GM12878 (cell line): ENCODE data around the gene MAD2L1BP. TPM values are rescaled to one million over a fixed set of nuclear protein-coding genes. Genes with fewer than 3 reads are reported as not detected.
A peak's percentile ranks its signal among the peaks of the same experiment; 100 is the strongest.

ENCODE experiments used
- CBFB ChIP-seq: IDR thresholded peaks from 2 replicates; pipeline ENCODE4 v1.6.1; 2016; ENCODE audit warnings: antibody characterized with exemption, low read depth
- CBX3 ChIP-seq: fragments of 200-600 bp; sonication (generic); IDR thresholded peaks from 2 replicates; pipeline ENCODE4 v1.6.1; 2016; ENCODE audit warnings: low read depth, borderline replicate concordance
- CHD1 ChIP-seq: IDR thresholded peaks from 2 replicates; pipeline ENCODE4 v1.6.1; 2012; ENCODE audit warnings: low read depth, low read length, improper control_type of control experiment
- CTCF ChIP-seq, 3 experiments: IDR thresholded peaks in 2 of 3; conservative IDR thresholded peaks in 1 of 3; 2 replicates each; pipeline ENCODE4 v1.5.1; 2011; ENCODE audit warnings: low read depth in 3 of 3, low read length in 3 of 3, mild to moderate bottlenecking in 3 of 3, control low read depth in 2 of 3, moderate library complexity in 2 of 3, inconsistent platforms in 1 of 3, mixed read lengths in 1 of 3; ENCODE audit not compliant: control insufficient read depth in 2 of 3, insufficient read depth in 1 of 3; ENCODE audit errors: extremely low read depth in 1 of 3
- GATAD2B ChIP-seq: fragments of 450-650 bp; conservative IDR thresholded peaks from 2 replicates; pipeline ENCODE4 v1.6.1; 2017; ENCODE audit warnings: low read depth, mild to moderate bottlenecking, moderate library complexity
- IKZF2 ChIP-seq, 2 experiments: fragments of 450-650 bp; IDR thresholded peaks; 2 replicates each; pipeline ENCODE4 v1.6.1; 2017; ENCODE audit warnings: mild to moderate bottlenecking in 2 of 2, moderate library complexity in 2 of 2
- MTA2 ChIP-seq: fragments of 450-650 bp; IDR thresholded peaks from 2 replicates; pipeline ENCODE4 v1.6.1; 2016; ENCODE audit warnings: low read depth, mild to moderate bottlenecking, moderate library complexity
- MXI1 ChIP-seq: fragments of 150-350 bp; IDR thresholded peaks from 2 replicates; pipeline ENCODE4 v1.6.1; 2011; ENCODE audit warnings: low read depth, mild to moderate bottlenecking, inconsistent platforms, low read length, improper control_type of control experiment
- NBN ChIP-seq: fragments of 450-650 bp; IDR thresholded peaks from 2 replicates; pipeline ENCODE4 v1.6.1; 2016
- NFYB ChIP-seq: IDR thresholded peaks from 2 replicates; pipeline ENCODE4 v1.6.1; 2011; ENCODE audit warnings: low read depth, mild to moderate bottlenecking, low read length, improper control_type of control experiment, moderate library complexity; ENCODE audit not compliant: insufficient read depth
- RELA ChIP-seq: fragments of 450-650 bp; IDR thresholded peaks from 2 replicates; pipeline ENCODE4 v1.8.0; 2014; ENCODE audit warnings: borderline replicate concordance; ENCODE audit not compliant: partially characterized antibody
- TAF1 ChIP-seq: IDR thresholded peaks from 2 replicates; pipeline ENCODE4 v1.6.1; 2011; ENCODE audit warnings: mild to moderate bottlenecking, low read depth, low read length, borderline replicate concordance
- ZZZ3 ChIP-seq: IDR thresholded peaks from 2 replicates; pipeline ENCODE4 v1.6.1; 2011; ENCODE audit warnings: low read depth; ENCODE audit not compliant: control insufficient read depth, insufficient read length
- polyA plus RNA-seq, 11 experiments: library from polyadenylated mRNA; depleted of rRNA in 4 of 11; unstranded in 6 of 11; stranded (reverse) in 5 of 11; fragments of >200 nt; fragmentation: Nextera tagmentation in 4 of 11; fragmentation: Illumina TruSeq in 1 of 11; extraction: Ambion mirVana in 4 of 11; extraction: Trizol in 1 of 11; gene quantifications; 1 replicate in 1 of 11; 2 replicates in 10 of 11; pipeline versions ENCODE4 v1.2.1 to v1.2.3, GENCODE V29; 2011 to 2016; ENCODE audit warnings: inconsistent platforms in 2 of 11, missing spikeins in 2 of 11, low read depth in 1 of 11
- total RNA-seq, 4 experiments: library from RNA; depleted of rRNA in 3 of 4; stranded (reverse); fragments of >200 nt in 3 of 4; fragmentation: Illumina TruSeq in 1 of 4; extraction: Trizol in 1 of 4; gene quantifications; 2 replicates each; pipeline versions ENCODE4 v1.2.1 to v1.2.3, GENCODE V29; 2013 to 2021
- TF ChIP-seq, protein P1 (sequence below): fragments of 450-650 bp; formaldehyde crosslinking; IDR thresholded peaks from 2 replicates; pipeline ENCODE4 v1.4.0; 2022; ENCODE audit warnings: mild to moderate bottlenecking, moderate library complexity
- TF ChIP-seq, protein P2 (sequence below): IDR thresholded peaks from 2 replicates; pipeline ENCODE4 v1.6.1; 2012; ENCODE audit warnings: low read depth, low read length, improper control_type of control experiment
- TF ChIP-seq, protein P3 (sequence below): fragments of 450-650 bp; conservative IDR thresholded peaks from 2 replicates; pipeline ENCODE4 v1.6.1; 2017; ENCODE audit warnings: mild to moderate bottlenecking, moderate library complexity
- TF ChIP-seq, protein P4 (sequence below): fragments of 450-650 bp; formaldehyde crosslinking; IDR thresholded peaks from 2 replicates; pipeline ENCODE4 v1.4.0; 2020; ENCODE audit warnings: mild to moderate bottlenecking, moderate library complexity

The MAD2L1BP gene
- total and polyA plus RNA-seq, 10 of the 15 experiments (the other 5 are each of a cell fraction or from before 2014, with no cell fraction given), result 39.2 to 155 (median 60.3) TPM

DNA sequence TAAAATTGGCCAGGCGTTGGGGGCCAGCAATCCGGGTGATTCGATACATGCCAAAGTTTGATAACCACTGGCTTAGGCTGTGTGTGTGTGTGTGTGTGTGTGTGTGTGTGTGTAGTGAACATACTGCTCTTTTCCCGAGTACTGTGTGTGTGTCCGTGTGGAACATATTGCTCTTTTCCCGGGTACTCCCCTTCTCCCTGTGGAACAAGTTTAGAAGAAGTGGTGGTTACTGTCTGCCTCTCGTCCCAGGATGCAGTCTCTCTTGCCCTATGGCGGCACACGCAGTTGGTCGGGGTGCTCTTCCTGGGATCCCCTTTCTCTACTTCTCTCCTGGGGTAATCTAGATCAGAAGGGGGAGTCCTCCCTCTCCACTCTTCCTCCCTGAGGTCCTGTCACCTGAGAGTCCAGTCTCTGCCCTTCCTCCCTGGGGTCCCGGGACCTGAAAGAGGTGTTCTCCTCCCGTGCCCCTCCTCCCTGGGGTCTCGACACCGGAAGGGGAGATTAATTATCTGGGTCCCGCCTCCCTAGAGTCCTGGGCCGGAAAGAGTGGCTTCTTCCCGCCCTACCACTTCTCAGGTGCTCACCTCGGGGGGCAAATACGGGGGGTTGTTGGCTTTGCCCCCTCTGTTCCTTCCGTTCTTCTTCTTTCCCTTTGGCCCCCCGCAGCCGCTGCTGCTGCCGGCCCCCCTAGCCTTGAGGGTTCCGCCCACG lies 7.1 kb upstream of the MAD2L1BP start (continued):
- TF ChIP-seq RELA (no peak), GATAD2B (peak; percentile 60), CBFB (no peak), ZZZ3 (no peak), TAF1 (no peak), CHD1 (0 out of 2 replicates have a peak, but pooled peaks have one; percentile 73), IKZF2 (IDR thresholded peaks at IDR 0.05) (peak in 1 of 2 experiments; percentile 30; a peak in 2 of 4 replicates), MXI1 (no peak; the same call in 1 of the 2 replicates), NFYB (no peak), CBX3 (no peak), CTCF (IDR thresholded peaks at IDR 0.05 in 2 of 3, conservative IDR thresholded peaks at IDR 0.05 in 1 of 3; ENCODE audit: control insufficient read depth in 2 of 3, extremely low read depth in 1 of 3, insufficient read depth in 1 of 3, low read depth in 3 of 3, low read length in 3 of 3) (no peak), NBN (0 out of 2 replicates have a peak, but pooled peaks have one; percentile 72), MTA2 (peak; percentile 12; the same call in 1 of the 2 replicates)
- TF ChIP-seq, protein P1, sequence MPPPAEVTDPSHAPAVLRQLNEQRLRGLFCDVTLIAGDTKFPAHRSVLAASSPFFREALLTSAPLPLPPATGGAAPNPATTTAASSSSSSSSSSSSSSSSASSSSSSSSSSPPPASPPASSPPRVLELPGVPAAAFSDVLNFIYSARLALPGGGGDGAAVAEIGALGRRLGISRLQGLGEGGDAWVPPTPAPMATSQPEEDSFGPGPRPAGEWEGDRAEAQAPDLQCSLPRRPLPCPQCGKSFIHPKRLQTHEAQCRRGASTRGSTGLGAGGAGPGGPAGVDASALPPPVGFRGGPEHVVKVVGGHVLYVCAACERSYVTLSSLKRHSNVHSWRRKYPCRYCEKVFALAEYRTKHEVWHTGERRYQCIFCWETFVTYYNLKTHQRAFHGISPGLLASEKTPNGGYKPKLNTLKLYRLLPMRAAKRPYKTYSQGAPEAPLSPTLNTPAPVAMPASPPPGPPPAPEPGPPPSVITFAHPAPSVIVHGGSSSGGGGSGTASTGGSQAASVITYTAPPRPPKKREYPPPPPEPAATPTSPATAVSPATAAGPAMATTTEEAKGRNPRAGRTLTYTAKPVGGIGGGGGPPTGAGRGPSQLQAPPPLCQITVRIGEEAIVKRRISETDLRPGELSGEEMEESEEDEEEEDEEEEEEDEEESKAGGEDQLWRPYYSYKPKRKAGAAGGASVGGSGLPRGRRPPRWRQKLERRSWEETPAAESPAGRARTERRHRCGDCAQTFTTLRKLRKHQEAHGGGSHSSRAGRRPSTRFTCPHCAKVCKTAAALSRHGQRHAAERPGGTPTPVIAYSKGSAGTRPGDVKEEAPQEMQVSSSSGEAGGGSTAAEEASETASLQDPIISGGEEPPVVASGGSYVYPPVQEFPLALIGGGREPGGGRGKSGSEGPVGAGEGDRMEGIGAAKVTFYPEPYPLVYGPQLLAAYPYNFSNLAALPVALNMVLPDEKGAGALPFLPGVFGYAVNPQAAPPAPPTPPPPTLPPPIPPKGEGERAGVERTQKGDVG (CRISPR knock-in tag), result no peak
- TF ChIP-seq, protein P2, sequence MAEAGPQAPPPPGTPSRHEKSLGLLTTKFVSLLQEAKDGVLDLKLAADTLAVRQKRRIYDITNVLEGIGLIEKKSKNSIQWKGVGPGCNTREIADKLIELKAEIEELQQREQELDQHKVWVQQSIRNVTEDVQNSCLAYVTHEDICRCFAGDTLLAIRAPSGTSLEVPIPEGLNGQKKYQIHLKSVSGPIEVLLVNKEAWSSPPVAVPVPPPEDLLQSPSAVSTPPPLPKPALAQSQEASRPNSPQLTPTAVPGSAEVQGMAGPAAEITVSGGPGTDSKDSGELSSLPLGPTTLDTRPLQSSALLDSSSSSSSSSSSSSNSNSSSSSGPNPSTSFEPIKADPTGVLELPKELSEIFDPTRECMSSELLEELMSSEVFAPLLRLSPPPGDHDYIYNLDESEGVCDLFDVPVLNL, result 0 out of 2 replicates have a peak, but pooled peaks have one; percentile 38
- TF ChIP-seq, protein P3, sequence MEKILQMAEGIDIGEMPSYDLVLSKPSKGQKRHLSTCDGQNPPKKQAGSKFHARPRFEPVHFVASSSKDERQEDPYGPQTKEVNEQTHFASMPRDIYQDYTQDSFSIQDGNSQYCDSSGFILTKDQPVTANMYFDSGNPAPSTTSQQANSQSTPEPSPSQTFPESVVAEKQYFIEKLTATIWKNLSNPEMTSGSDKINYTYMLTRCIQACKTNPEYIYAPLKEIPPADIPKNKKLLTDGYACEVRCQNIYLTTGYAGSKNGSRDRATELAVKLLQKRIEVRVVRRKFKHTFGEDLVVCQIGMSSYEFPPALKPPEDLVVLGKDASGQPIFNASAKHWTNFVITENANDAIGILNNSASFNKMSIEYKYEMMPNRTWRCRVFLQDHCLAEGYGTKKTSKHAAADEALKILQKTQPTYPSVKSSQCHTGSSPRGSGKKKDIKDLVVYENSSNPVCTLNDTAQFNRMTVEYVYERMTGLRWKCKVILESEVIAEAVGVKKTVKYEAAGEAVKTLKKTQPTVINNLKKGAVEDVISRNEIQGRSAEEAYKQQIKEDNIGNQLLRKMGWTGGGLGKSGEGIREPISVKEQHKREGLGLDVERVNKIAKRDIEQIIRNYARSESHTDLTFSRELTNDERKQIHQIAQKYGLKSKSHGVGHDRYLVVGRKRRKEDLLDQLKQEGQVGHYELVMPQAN, result peak; percentile 83
- TF ChIP-seq, protein P4, sequence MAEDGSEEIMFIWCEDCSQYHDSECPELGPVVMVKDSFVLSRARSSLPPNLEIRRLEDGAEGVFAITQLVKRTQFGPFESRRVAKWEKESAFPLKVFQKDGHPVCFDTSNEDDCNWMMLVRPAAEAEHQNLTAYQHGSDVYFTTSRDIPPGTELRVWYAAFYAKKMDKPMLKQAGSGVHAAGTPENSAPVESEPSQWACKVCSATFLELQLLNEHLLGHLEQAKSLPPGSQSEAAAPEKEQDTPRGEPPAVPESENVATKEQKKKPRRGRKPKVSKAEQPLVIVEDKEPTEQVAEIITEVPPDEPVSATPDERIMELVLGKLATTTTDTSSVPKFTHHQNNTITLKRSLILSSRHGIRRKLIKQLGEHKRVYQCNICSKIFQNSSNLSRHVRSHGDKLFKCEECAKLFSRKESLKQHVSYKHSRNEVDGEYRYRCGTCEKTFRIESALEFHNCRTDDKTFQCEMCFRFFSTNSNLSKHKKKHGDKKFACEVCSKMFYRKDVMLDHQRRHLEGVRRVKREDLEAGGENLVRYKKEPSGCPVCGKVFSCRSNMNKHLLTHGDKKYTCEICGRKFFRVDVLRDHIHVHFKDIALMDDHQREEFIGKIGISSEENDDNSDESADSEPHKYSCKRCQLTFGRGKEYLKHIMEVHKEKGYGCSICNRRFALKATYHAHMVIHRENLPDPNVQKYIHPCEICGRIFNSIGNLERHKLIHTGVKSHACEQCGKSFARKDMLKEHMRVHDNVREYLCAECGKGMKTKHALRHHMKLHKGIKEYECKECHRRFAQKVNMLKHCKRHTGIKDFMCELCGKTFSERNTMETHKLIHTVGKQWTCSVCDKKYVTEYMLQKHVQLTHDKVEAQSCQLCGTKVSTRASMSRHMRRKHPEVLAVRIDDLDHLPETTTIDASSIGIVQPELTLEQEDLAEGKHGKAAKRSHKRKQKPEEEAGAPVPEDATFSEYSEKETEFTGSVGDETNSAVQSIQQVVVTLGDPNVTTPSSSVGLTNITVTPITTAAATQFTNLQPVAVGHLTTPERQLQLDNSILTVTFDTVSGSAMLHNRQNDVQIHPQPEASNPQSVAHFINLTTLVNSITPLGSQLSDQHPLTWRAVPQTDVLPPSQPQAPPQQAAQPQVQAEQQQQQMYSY (CRISPR knock-in tag), result no peak
